Measurements from ENCODE around the gene UCK2.

The UCK2 gene

GRCh38 chr1:165883056-165883455, 55.6 kb downstream of the UCK2 start:
- TF ChIP-seq CTCF (conservative IDR thresholded peaks at IDR 0.05) (no peak), ZFX (IDR thresholded peaks at IDR 0.05) (no peak)
- no peak overlapping the region for H3K27ac ChIP-seq

- H3K27ac ChIP-seq = peak overlapping the region; percentile 32; the same call in 1 of the 2 replicates
- TF ChIP-seq CTCF (conservative IDR thresholded peaks at IDR 0.05) (no peak), ZFX (IDR thresholded peaks at IDR 0.05) (no peak)
These were observed 56.7 kb downstream of the UCK2 start for GRCh38 chr1:165884009-165884689.

GRCh38 chr1:165884690-165885304, 57.4 kb downstream of the UCK2 start:
- H3K27ac ChIP-seq = peak overlapping the region; percentile 32; the same call in 1 of the 2 replicates
- TF ChIP-seq ZFX (IDR thresholded peaks at IDR 0.05) (no peak), CTCF (conservative IDR thresholded peaks at IDR 0.05) (no peak)

- H3K27ac ChIP-seq = no peak overlapping the region
- TF ChIP-seq CTCF (conservative IDR thresholded peaks at IDR 0.05) (no peak), ZFX (IDR thresholded peaks at IDR 0.05) (no peak)
These were observed 57.9 kb downstream of the UCK2 start for GRCh38 chr1:165885305-165885694.

GRCh38 chr1:165886193-165886592, 58.8 kb downstream of the UCK2 start:
- TF ChIP-seq ZFX (IDR thresholded peaks at IDR 0.05) (no peak), CTCF (conservative IDR thresholded peaks at IDR 0.05) (no peak)
- no peak overlapping the region; the same call in 1 of the 2 replicates for H3K27ac ChIP-seq

GRCh38 chr1:165886983-165887382, 59.6 kb downstream of the UCK2 start:
- no peak for TF ChIP-seq ZFX (IDR thresholded peaks at IDR 0.05)
- TF ChIP-seq CTCF (conservative IDR thresholded peaks at IDR 0.05) = no peak
- H3K27ac ChIP-seq = no peak overlapping the region

- TF ChIP-seq CTCF (conservative IDR thresholded peaks at IDR 0.05) = no peak
- TF ChIP-seq ZFX (IDR thresholded peaks at IDR 0.05) = no peak
- H3K27ac ChIP-seq = peak overlapping the region; percentile 73
These were observed 60.6 kb downstream of the UCK2 start for GRCh38 chr1:165887877-165888551.
